HCT116 (cell line): ENCODE results near the gene AOAH.

Source experiments
- EZH2 ChIP-seq: fragments of 200-600 bp; sonication (generic); IDR thresholded peaks from 2 replicates; pipeline ENCODE4 v1.6.1; 2017; ENCODE audit warnings: antibody characterized with exemption, mixed run types
- POLR2AphosphoS5 ChIP-seq: IDR thresholded peaks from 2 replicates; pipeline ENCODE4 v1.6.1; 2011; ENCODE audit warnings: mild to moderate bottlenecking, low read depth, low read length, moderate library complexity
- REST ChIP-seq: IDR thresholded peaks from 2 replicates; pipeline ENCODE4 v1.6.1; 2012; ENCODE audit warnings: low read depth
- SP1 ChIP-seq: IDR thresholded peaks from 2 replicates; pipeline ENCODE4 v1.6.1; 2012; ENCODE audit warnings: low read depth
- YY1 ChIP-seq: IDR thresholded peaks from 2 replicates; pipeline ENCODE4 v1.6.1; 2011; ENCODE audit warnings: low read length, low read depth, moderate library complexity, mild to moderate bottlenecking; ENCODE audit not compliant: insufficient replicate concordance; ENCODE audit errors: extremely low read depth
- ZNF274 ChIP-seq: fragments of 200-500 bp; sonication (Bioruptor generic); IDR thresholded peaks from 2 replicates; pipeline ENCODE4 v1.6.1; 2014; ENCODE audit warnings: mild to moderate bottlenecking, low read depth, low read length, inconsistent platforms
- TF ChIP-seq, protein P1 (sequence below), 3 experiments: fragments of 200-600 bp in 1 of 3; sonication (generic) in 1 of 3; IDR thresholded peaks in 2 of 3; conservative IDR thresholded peaks in 1 of 3; 2 replicates each; pipeline ENCODE4 v1.5.1; 2012 to 2017; ENCODE audit warnings: low read depth in 2 of 3, low read length in 2 of 3, antibody characterized with exemption in 1 of 3, borderline replicate concordance in 1 of 3, control low read depth in 1 of 3, mild to moderate bottlenecking in 1 of 3, mixed read lengths in 1 of 3, mixed run types in 1 of 3, moderate library complexity in 1 of 3; ENCODE audit not compliant: insufficient read depth in 1 of 3

GRCh38 chr7:36573066-36573465, 151.2 kb downstream of the AOAH start:
- no peak for TF ChIP-seq EZH2
- TF ChIP-seq, protein P1, sequence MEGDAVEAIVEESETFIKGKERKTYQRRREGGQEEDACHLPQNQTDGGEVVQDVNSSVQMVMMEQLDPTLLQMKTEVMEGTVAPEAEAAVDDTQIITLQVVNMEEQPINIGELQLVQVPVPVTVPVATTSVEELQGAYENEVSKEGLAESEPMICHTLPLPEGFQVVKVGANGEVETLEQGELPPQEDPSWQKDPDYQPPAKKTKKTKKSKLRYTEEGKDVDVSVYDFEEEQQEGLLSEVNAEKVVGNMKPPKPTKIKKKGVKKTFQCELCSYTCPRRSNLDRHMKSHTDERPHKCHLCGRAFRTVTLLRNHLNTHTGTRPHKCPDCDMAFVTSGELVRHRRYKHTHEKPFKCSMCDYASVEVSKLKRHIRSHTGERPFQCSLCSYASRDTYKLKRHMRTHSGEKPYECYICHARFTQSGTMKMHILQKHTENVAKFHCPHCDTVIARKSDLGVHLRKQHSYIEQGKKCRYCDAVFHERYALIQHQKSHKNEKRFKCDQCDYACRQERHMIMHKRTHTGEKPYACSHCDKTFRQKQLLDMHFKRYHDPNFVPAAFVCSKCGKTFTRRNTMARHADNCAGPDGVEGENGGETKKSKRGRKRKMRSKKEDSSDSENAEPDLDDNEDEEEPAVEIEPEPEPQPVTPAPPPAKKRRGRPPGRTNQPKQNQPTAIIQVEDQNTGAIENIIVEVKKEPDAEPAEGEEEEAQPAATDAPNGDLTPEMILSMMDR (IDR thresholded peaks at IDR 0.05 in 2 of 3, conservative IDR thresholded peaks at IDR 0.05 in 1 of 3; ENCODE audit: borderline replicate concordance in 1 of 3, insufficient read depth in 1 of 3, low read depth in 2 of 3, low read length in 2 of 3) = no peak
- no peak for TF ChIP-seq YY1
- no peak for TF ChIP-seq REST
- no peak for TF ChIP-seq SP1
- no peak for TF ChIP-seq POLR2AphosphoS5
- TF ChIP-seq ZNF274 = no peak
